Vagina (tissue), 2 donors: Measurements from ENCODE around the gene FAM228B.

ENCODE experiments used
- POLR2A ChIP-seq, 2 donors: fragments of 450-650 bp; IDR thresholded peaks; one replicate each; pipeline ENCODE4 v1.6.1; 2017; ENCODE audit warnings: antibody characterized with exemption in 2 of 2, mild to moderate bottlenecking in 2 of 2, moderate library complexity in 2 of 2
- TF ChIP-seq, protein P1 (sequence below), 3 experiments: fragments of 450-650 bp in 2 of 3; fragments of 200-600 bp in 1 of 3; sonication (generic) in 1 of 3; IDR thresholded peaks; one replicate each; pipeline ENCODE4 v1.5.1; 2017 to 2019; ENCODE audit warnings: antibody characterized with exemption in 3 of 3, mild to moderate bottlenecking in 2 of 3, moderate library complexity in 2 of 3

DNA sequence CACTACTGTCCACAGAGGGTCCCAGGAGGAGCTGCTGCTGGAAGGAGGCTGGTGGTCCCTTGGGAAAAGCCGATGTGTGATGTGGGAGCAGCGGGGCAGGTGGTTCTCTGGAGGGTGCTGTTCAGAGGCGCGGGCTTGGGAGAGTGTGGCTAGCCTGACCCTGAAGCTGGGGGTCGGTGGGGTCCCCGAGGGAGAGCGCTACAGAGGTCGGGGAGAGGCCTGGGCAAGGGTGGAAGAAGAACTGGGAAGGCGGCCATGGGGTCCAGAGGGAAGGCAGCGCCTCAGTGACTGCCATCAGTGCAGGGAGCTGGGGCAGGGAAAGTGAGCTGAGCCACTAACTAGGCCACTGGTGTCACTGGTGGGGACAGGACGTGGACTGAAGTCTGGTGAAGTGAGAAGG is 84.1 kb downstream of the FAM228B start:
- TF ChIP-seq, protein P1, sequence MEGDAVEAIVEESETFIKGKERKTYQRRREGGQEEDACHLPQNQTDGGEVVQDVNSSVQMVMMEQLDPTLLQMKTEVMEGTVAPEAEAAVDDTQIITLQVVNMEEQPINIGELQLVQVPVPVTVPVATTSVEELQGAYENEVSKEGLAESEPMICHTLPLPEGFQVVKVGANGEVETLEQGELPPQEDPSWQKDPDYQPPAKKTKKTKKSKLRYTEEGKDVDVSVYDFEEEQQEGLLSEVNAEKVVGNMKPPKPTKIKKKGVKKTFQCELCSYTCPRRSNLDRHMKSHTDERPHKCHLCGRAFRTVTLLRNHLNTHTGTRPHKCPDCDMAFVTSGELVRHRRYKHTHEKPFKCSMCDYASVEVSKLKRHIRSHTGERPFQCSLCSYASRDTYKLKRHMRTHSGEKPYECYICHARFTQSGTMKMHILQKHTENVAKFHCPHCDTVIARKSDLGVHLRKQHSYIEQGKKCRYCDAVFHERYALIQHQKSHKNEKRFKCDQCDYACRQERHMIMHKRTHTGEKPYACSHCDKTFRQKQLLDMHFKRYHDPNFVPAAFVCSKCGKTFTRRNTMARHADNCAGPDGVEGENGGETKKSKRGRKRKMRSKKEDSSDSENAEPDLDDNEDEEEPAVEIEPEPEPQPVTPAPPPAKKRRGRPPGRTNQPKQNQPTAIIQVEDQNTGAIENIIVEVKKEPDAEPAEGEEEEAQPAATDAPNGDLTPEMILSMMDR (IDR thresholded peaks at IDR 0.05), result no peak
- no peak for TF ChIP-seq POLR2A (IDR thresholded peaks at IDR 0.05)
